ENCODE results near the gene TPM2. TPM values are rescaled to one million over a fixed set of nuclear protein-coding genes. Genes with fewer than 3 reads are reported as not detected.

The TPM2 gene
- total and polyA plus RNA-seq, 10 of the 15 experiments (the other 5 are each of a cell fraction or from before 2014, with no cell fraction given) = 0.11 to 9.3 (median 1.1) TPM

GRCh38 chr9:35674025-35674361 is 15.7 kb downstream of the TPM2 start:
- Histone ChIP-seq H2AFZ (ENCODE audit: control insufficient read depth, low read depth, low read length) (no peak overlapping the region), H3K27me3 (replicated peaks in 1 of 2; ENCODE audit: control insufficient read depth in 2 of 2, insufficient read depth in 2 of 2, low read length in 1 of 2) (peaks cover 3 to 7% of the 10 kb centered on the region in 2 experiments), H3K27ac (ENCODE audit: control insufficient read depth, insufficient read depth) (no peak overlapping the region), H3K79me2 (ENCODE audit: control insufficient read depth, insufficient read depth, low read length) (no peaks in the 10 kb centered on the region), H3K4me1 (ENCODE audit: control insufficient read depth, insufficient read depth, low read length) (no peaks in the 10 kb centered on the region), H4K20me1 (ENCODE audit: control insufficient read depth, insufficient read depth) (no peaks in the 10 kb centered on the region), H3K9me3 (replicated peaks; ENCODE audit: control insufficient read depth, insufficient read depth, low read length) (no peaks in the 10 kb centered on the region), H3K4me3 (no peak overlapping the region), H3K4me2 (ENCODE audit: control insufficient read depth, insufficient read depth) (no peak overlapping the region), H3K36me3 (ENCODE audit: control insufficient read depth in 2 of 2, insufficient read depth in 2 of 2, low read length in 1 of 2) (no peaks in the 10 kb centered on the region), H3K9ac (ENCODE audit: control insufficient read depth, insufficient read depth, low read length) (no peak overlapping the region)
- no peak for TF ChIP-seq NFYA (IDR thresholded peaks at IDR 0.05; ENCODE audit: borderline replicate concordance, low read depth, low read length)
- no peak for TF ChIP-seq BMI1 (IDR thresholded peaks at IDR 0.05; ENCODE audit: borderline replicate concordance)
- no peak for TF ChIP-seq FOXK2 (IDR thresholded peaks at IDR 0.05)
- no peak for TF ChIP-seq BCL3 (IDR thresholded peaks at IDR 0.05; ENCODE audit: borderline replicate concordance, insufficient read depth, low read depth, low read length, poor library complexity, severe bottlenecking)
- no peak for TF ChIP-seq RCOR1 (conservative IDR thresholded peaks at IDR 0.05; ENCODE audit: low read depth, low read length)
- no peak for TF ChIP-seq POLR2AphosphoS5 (IDR thresholded peaks at IDR 0.05; ENCODE audit: low read length)
- TF ChIP-seq IKZF2 (IDR thresholded peaks at IDR 0.05) = no peak
- no peak for TF ChIP-seq NR2C2 (IDR thresholded peaks at IDR 0.05; ENCODE audit: borderline replicate concordance, control insufficient read depth, insufficient read length, low read depth)
- no peak for TF ChIP-seq REST (IDR thresholded peaks at IDR 0.05; ENCODE audit: low read depth, low read length)
- TF ChIP-seq, protein P1, sequence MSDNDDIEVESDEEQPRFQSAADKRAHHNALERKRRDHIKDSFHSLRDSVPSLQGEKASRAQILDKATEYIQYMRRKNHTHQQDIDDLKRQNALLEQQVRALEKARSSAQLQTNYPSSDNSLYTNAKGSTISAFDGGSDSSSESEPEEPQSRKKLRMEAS (IDR thresholded peaks at IDR 0.05; ENCODE audit: low read depth, low read length) = no peak
- TF ChIP-seq IRF3 (IDR thresholded peaks at IDR 0.05) = no peak
- TF ChIP-seq EED (IDR thresholded peaks at IDR 0.05; ENCODE audit: low read depth) = no peak
- TF ChIP-seq ZNF24 (IDR thresholded peaks at IDR 0.05) = no peak
- TF ChIP-seq KDM1A (IDR thresholded peaks at IDR 0.05; ENCODE audit: borderline replicate concordance) = no peak
- no peak for TF ChIP-seq RB1 (IDR thresholded peaks at IDR 0.05; ENCODE audit: borderline replicate concordance)
- no peak for TF ChIP-seq BACH1 (IDR thresholded peaks at IDR 0.05; ENCODE audit: borderline replicate concordance)
- FAIRE-seq (no peak), ATAC-seq (no peak), DNase-seq (ENCODE audit: low read depth, low spot score) (no peak)
- intact Hi-C loops (cut with micrococcal nuclease; ENCODE audit: unreplicated experiment) = no loop called here
- 33% methylated on average over 3 of the region's 3 CpGs for WGBS (ENCODE audit: insufficient coverage, insufficient replicate concordance, low lambda C conversion rate, missing lambda C conversion rate)
- ChIA-PET CTCF (interaction anchor here (1.0 to 2.5 kb wide), 3 partner anchors 9 to 23 kb away, joined by 5 to 9 read pairs (median 9); partner anchors contain the start of gene ARHGEF39), SMC1A (ENCODE audit: uncharacterized antibody, unreplicated experiment) (interaction anchor here (0.7 to 1.7 kb wide), 3 partner anchors 10 to 56 kb away, joined by 3 to 4 read pairs (median 3); no protein-coding TSS in a partner anchor), RAD21 (ENCODE audit: unreplicated experiment) (no interaction called here), POLR2A (no interaction called here)
- in situ Hi-C loops (cut with MboI) = no loop called here
- BruUV-seq (replicated peaks) = no TSS peak
